CD1c-positive myeloid dendritic cell (primary cell): ENCODE results near the gene SUMO4.

ENCODE experiments used
- DNase-seq: peaks from one replicate; pipeline ENCODE4 v3.0.0-alpha.2; 2016; ENCODE audit errors: extremely low spot score

The SUMO4 gene

DNA sequence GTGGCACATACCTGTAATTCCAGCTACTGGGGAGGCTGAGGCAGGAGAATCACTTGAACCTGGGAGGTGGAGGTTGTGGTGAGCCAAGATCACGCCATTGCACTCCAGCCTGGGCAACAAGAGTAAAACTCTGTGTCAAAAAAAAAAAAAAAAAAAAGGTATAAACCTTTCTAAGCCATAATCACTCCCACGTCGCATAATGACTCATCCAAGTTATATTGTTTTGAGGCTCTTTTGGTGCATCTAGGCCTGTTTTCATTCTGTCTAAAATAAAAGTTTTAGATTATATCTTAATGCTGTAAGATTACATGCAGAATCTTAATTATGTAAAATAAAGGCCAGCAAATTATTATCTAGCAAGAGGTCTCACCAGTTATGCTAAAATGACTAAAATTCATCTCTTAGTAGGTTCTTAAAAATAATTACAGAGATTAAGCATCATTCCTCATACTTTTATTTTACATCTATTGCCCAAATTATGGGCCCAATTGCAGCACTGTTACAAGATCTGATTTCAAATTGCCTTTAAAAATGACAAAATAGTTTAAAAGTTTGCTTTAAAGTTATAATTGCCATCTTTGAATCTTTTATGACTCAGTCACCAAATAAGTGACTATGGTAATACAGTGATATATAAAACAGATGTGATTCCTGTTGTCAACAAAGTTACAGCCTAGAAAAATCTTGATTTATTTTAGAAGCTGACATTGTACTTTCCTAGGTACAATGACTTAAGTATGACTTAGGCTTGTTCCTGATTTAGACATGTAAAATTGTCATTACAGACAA lies 10.4 kb upstream of the SUMO4 start:
- DNase-seq, result no peak

DNA sequence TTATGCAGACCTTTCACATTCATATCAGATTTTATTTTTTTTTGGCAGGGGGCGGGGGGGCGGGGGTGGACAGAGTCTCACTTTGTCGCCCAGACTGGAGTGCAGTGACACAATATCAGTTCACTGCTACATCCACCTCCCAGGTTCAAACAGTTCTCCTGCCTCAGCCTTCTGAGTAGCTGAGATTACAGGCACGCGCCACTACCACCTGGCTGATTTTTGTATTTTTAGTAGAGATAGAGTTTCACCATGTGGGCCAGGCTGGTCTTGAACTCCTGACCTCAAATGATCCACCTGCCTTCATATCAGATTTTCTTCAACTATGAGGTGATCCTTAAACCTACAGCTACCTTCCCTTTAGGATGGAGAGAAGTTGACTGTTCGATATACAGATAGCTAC lies 8.0 kb upstream of the SUMO4 start:
- DNase-seq, result no peak

- no peak for DNase-seq
These were observed 7.5 kb upstream of the SUMO4 start for GRCh38 chr6:149392535-149392934.

DNA sequence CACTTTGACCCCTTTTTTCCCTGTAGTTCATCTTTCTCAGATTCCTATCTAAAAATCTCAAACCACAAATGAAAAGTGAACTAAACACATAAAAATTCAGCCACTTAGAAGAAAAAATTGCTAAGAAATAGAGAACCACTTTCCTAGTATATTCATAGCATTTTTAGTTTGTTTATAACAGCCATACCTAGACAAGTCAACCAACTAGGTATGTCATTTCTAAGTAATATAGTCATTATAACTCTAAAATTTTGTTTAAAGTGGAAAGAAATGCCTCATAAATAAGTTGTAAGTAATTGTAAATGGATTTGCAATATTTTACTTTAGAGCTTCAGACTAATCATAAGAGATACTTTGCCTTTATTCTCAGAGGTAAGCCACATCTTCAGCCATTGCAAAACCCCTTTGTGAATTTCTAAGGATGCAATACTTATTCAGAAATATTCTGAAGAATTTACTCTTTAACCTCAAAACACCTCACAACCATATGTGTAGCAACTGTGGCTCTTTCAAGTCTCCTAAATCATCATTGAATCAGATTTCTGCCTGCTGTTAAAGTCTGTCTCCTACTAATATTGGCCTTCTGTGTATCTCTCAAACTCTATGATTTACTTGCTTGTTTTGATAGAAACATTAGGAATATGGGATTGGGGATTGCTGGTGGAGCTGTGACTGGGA lies 6.9 kb upstream of the SUMO4 start:
- DNase-seq, result no peak

DNA sequence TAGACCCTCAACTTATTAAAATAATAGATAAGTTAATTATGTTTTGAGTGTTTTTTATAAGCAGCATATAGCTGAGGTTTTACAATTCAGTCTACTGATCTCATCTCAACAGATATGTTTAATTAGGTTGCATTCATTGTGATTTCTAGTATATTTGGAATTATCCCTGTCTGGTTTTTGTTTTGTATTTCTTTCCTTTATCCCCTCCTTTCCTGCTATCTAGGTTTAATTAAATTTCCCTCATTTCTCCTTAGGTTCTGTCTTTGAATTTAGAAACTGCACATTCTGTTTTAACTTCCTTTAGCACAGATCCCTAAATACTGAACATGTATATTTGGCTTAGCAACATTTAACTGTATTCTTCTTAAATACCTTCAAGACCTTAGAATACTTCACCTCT lies 4.9 kb upstream of the SUMO4 start:
- no peak for DNase-seq

GRCh38 chr6:149397384-149397783 lies 2.7 kb upstream of the SUMO4 start:
- DNase-seq, result no peak

GRCh38 chr6:149403534-149403933 lies 3.5 kb downstream of the SUMO4 start:
- no peak for DNase-seq

DNA sequence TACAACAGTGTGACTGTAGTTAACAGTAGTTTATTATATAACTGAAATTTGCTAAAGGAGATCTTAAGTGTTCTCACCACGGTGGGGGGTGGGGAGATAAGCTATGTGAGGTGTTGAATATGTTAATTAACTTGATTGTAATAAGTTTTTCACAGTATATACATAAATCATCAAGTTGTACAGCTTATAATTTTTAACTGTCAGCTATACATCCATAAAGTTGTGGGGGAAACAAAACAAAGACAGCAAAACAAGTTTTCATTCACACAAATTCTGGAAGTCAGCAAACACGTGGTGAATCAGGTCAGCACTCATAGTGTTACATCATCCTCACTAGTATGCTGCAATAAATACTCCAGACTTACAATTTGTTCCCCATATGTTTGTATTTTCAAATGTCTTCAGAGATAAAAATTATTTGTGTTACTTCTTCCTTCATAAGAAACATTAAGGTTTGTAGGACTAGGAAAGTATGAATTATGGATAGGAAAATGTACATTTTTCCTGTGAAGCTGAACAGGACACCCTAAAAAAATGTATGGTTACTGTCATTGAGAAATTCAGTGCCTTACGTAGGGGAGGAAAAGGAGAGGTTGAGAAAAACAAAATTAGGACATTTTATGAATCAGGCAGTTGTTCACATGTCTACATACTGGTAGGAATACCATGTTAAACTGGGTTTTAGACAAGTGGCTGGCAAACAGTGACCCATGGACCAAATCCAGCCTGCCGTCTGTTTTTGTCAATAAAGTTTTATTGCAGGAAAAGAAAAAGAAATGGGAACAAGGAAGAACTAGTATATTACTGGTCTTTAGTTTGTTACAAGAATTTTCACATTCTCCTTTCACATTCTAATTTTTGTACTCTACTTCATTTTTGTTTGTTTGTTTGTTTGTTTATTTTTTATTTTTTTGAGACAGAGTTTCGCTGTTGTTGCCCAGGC lies 6.0 kb downstream of the SUMO4 start:
- DNase-seq, result peak; percentile 67

DNA sequence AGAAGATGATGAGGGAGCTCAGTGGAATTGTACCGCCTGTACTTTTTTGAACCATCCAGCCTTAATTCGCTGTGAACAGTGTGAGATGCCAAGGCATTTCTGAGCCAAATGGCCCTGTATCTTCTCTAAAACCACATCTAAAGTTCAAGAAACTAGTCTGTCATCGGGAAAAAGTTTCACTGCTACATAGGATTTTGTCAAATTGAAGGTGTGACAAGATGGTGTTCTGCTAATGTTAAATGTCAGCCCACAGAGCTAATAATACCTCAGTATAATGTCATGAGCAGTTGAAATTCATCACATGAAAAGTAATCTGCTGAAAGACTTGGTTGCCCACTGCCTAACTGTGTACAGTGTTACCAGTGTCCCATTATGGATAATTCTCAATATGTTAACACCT lies 9.6 kb downstream of the SUMO4 start:
- no peak for DNase-seq

DNA sequence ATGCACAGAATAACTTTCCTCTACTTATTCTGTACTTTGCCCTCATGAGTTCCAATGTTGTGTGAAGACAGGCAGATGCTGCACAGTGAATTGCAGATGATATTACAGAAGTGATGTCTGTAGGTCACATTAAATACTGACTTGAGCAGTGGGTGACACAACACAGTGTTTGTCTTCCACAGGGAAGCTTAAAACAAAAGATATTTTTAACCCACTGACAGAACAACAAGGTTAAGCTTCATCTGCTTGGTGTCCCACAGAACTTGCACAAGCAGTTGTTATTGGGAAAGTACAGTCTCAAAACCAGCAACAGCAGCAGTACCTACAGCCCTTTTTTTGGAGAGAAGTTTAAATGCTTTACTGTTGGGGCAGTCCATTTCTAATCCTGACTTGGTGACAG lies 10.5 kb downstream of the SUMO4 start:
- DNase-seq, result no peak

GRCh38 chr6:149414009-149414408 lies 13.9 kb downstream of the SUMO4 start:
- DNase-seq, result no peak

DNA sequence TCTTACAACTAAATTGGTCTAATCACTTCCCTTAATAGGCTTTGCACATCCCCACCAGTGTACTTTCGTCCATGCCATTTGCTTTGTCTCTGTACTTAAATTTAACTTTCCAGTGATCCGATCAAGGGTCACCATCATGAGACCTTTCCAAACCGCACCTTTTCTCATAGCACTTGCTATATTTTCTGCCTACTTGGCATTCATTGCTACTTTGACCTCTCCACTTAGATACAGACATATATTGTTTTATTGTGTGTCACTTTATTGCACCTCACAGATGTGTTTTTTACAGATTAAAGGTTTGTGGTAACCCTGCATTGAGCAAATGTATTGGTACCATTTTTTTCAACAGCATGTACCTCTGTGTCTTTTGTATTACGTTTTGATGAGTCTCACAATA lies 14.8 kb downstream of the SUMO4 start:
- DNase-seq, result no peak

- DNase-seq, result no peak
These were observed 19.8 kb downstream of the SUMO4 start for GRCh38 chr6:149419696-149420404.

GRCh38 chr6:149421132-149421531 lies 21.1 kb downstream of the SUMO4 start:
- no peak for DNase-seq

GRCh38 chr6:149422581-149422980 lies 22.5 kb downstream of the SUMO4 start:
- DNase-seq, result no peak

- no peak for DNase-seq
These were observed 23.9 kb downstream of the SUMO4 start for GRCh38 chr6:149423964-149424440.

DNA sequence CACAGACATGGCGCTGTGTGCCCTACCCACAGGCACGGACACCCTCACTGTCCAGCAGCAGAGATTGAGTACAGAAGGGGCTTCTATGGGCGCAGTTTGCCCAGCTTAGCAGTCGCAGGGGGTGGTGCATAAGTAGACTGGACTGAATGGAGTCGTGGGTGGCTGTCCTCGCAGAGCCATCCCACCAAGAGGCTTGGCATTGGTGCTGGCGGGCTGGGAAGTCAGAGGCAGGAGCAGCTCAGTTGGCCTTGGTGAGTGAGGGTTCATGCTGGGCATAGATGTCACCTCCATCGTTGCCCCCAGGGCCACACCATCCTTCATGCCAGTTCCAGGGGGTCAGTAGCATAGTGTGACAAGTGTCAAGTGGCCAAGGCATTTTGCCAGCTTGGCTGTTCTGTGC lies 25.2 kb downstream of the SUMO4 start:
- DNase-seq, result no peak

GRCh38 chr6:149425754-149426153 lies 25.7 kb downstream of the SUMO4 start:
- DNase-seq, result no peak

- no peak for DNase-seq
These were observed 28.5 kb downstream of the SUMO4 start for GRCh38 chr6:149428606-149429005.

DNA sequence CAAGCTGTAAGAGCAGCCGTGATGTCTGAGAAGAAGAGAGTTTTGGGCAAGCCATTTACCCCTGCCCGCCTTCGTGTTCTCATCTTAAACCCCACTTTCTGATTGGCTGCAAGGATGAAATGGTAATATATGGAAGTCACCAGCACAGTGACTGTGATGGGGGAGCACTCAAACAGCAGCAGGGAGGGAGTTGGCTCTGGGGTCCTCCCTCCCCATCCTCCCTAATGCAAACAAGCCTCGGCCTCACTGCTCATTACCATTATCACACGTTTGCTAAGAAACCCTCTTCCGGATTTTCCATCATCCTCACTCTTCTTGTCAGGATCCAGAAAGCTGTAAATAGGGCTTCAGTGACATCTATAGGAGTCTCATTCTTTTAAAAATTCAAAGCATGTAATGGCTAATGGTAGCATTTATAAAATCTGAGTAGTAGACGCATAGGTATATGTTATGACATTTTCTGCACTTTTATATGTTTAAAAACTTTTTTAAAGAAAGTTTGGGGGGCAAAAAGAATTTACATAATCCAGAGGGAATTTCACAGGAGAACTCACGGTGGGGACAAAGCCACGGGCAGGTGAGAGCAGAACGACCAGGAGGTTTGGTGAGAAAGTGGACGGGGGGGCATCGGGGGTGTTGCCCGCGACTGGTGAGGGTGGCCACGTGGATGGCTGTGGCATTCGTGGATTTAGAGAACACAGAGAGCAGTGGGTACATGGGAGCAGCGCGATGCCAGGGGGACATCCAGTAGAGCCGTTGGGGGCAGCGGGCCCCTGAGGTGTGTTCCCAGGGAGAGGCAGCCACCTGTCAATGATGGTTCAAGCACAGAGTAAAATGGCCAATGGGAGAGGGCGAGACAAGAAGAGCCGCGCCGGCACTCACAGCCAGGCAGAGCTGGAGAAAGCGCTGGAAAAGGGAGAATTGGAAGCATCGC lies 29.6 kb downstream of the SUMO4 start:
- no peak for DNase-seq
